GM12872 (cell line): ENCODE results near the gene APLF.

Source experiments
- TF ChIP-seq, protein P1 (sequence below): IDR thresholded peaks from 3 replicates; pipeline ENCODE4 v1.5.1; 2011; ENCODE audit warnings: low read depth, mild to moderate bottlenecking, low read length, moderate library complexity; ENCODE audit not compliant: insufficient read depth

The APLF gene

DNA sequence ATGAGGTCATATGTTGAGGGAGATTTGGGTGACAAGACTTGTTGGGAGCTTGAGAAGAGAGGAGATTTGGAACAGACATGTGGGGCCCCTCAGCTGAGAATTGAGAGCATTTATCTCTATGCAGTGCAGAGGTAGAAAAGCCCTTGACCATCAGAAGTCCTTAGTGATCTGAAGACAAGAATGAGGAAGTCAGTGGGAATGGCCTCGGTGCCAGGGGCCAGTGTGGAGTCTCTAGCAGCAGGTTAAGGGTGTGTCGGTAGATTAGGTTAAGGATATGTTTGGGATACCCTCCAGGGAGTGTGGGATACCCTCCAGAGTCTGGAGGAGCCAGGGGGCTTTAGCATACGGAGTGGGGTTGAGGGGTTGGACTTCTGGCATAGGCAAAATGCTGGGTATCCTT, 41.9 kb upstream of the APLF start:
- TF ChIP-seq, protein P1, sequence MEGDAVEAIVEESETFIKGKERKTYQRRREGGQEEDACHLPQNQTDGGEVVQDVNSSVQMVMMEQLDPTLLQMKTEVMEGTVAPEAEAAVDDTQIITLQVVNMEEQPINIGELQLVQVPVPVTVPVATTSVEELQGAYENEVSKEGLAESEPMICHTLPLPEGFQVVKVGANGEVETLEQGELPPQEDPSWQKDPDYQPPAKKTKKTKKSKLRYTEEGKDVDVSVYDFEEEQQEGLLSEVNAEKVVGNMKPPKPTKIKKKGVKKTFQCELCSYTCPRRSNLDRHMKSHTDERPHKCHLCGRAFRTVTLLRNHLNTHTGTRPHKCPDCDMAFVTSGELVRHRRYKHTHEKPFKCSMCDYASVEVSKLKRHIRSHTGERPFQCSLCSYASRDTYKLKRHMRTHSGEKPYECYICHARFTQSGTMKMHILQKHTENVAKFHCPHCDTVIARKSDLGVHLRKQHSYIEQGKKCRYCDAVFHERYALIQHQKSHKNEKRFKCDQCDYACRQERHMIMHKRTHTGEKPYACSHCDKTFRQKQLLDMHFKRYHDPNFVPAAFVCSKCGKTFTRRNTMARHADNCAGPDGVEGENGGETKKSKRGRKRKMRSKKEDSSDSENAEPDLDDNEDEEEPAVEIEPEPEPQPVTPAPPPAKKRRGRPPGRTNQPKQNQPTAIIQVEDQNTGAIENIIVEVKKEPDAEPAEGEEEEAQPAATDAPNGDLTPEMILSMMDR, result no peak

DNA sequence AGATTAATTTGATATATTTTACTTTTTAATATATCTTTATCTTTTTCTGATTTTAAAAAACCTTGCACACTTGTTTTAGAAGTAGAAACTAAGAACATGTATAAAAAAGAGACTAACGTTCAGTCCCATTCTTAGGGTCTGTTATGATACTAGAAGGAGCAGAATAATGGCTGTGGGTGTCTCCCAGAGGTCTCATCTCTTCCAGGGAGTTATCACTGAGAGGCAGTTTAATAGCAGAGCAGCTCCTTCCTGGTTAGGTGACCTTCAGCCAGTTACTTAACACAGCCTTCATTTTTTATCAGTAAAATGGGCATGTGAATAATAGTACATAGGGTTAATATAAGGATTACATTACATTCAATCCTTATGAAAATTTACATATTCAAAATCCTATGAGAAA, 40.9 kb upstream of the APLF start:
- TF ChIP-seq, protein P1, result no peak

DNA sequence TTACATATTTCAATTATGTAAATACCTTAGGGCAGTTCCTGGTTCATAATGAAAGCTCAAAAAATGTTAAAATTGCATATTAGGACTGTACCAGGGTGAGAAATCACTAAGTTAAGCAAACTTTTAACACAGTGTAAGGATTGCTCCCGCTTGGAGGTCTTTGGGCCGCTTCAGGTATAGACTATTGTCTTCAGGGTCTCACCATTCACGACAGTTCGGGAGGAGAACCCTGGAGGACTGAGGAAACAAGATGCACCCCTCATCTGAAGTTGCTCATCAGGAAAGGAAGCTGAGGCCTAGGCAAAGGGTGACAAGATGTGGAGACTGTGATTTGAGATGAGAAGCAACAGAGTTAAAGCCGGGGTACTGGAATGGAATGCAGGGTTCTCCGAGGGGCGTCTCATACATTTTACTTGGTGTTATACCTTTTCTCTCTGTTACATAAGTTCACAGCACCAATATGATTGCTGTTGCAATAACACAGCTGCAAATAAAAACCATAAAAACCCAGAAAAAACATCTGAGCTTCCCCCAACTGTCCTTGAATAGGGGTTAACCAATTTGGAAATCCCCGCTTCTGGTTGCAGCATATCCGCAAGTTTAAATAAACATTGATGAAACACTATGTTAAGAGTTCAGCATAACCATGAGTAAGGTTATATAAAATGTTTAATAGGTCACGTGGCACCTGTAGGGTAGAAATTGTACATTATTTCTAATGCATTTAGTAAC, 40.4 kb upstream of the APLF start:
- TF ChIP-seq, protein P1, result no peak

DNA sequence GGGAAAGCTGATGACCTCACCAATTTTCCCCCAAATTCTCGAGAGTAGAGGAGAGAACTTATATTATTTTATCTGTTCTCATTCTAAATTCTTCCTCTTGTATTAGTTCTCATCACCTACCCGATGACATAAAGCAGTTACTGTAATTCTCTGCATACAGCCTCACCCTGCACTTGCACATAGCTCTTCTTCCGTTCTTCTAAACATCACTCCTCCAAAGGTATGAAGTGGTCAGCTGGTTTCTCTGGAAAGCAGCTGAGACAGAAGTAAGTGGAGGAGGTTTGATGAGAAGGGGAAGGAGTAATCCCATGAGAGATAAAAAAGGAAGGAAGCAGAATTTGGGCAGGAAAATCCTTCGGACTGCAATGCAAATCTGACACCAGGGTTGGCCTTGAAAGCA, 39.3 kb upstream of the APLF start:
- TF ChIP-seq, protein P1, result no peak

DNA sequence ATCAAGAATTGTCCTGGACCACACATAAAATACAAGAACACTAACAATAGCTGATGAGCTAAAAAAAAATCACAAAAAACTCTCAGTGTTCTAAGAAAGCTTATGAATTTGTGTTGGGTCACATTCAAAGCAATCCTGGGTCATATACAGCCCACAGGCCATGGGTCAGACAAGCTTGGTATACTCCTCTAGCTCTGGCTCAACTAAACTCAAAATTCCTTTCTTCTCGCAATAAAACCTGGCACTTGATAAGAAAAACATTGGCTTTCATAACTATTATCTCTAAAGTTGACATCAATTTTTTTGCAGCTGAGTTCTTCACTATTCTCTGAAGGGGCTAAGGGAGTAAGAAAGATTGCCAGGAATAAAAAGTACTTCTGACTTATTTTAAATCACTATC, 38.6 kb upstream of the APLF start:
- TF ChIP-seq, protein P1, result no peak

DNA sequence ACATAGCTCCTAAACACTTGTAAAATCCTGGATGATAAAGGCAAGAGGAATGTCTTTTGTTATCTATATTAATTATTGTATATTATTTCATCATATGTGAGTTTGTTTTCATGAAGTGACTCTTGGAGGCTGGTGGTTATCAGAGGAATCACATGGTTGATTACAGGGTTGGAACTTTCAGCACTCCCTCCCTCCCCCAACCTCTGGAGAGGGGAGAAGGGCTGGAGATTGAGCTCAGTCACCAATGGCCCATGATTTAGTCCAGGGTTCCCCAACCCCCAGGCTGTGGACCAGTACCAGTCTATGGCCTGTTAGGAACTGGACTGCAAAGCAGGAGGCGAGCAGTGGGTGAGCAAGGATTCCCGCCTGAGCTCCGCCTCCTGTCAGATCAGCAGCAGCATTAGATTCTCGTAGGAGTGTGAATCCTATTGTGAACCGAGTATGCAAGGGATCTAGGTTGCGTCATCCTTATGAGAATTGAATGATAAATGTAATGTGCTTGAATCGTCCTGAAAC, 38.0 kb upstream of the APLF start:
- TF ChIP-seq, protein P1, result no peak

DNA sequence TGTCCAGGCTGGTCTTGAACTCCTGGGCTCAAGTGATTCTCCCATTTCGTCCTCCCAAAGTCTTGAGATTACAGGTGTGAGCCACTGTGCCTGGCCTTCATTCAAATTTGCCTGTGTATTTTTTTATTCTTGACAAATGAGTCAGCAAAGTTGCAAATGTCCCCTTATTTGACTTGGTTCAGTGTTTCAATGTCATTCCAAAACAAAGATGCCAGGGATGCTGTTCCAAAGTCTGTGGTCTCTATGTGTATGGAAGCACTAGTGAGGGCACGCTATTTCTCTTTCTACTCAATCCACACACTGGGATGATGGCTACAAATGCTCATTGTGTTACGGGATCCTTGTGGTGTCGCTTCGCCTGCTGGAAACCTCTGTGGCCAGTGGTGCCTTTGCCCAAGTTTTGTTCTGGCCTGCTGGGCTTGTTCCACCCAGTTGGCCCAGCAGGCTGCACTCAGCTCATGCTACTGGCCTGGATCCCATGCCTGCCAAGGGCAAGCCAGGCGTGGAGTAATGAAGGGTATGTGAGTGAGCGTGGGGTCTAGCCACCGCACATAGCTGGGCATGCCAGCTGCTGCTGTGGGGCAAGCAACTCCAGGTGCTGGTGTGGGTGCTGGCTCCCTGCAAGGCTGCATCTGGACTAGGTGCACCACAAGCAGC, 35.9 kb upstream of the APLF start:
- TF ChIP-seq, protein P1, result no peak
